HG03342 (cell line): ENCODE measurements around the gene C2orf49.
A peak's percentile ranks its signal among the peaks of the same experiment; 100 is the strongest.

Experiments
- ATAC-seq: cut with Tn5 transposase; IDR thresholded peaks from one replicate; pipeline ENCODE4 v1.9.1; 2021; ENCODE audit warnings: mild to moderate bottlenecking, moderate library complexity; ENCODE audit not compliant: unreplicated experiment

The C2orf49 gene

DNA sequence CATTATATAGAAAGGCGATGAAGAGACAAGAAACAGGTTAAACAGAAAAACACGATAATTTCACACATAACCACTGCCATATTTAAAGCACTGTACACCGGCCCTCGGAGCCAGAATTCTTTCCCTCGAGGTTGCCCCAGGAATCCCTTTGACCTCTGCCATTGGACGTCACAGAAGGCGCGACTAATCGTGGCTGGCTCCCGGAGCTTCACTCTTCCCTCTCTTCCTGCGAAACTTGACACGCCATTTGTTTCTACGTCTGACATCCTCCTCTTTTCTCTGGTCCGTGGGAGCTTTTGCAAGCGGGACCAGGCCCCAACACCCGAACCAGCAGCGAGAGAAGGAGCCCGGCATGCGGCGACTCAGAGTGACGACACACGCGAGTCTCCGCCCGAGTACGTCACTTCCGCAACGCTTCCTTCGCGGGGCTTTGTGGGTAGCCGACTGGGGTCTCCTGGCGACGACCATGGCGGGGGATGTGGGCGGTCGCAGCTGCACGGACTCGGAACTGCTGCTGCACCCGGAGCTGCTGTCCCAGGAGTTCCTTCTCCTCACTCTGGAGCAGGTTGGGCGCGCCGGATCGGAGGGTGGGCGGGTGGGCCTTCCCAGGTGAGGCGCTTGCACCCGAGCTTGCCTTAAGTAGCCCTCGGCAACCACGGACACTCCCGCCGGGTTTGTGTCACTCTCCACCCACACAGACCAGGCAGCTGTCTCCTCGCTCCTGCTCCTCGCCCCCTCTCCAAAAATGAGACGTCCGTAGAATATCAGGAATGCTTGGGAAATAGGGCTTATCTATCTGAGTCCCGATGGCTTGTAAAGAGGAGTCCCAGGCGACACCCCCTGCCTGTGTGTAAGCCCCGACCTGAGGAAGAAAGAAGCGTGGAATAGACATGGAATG is at the start of gene C2orf49:
Gene C2orf49, plus strand, starts transcription at position 419 of the 898 bp plus-strand sequence. Its CDS starts 48 bp downstream, at position 467.
- ATAC-seq = peak; percentile 86

DNA sequence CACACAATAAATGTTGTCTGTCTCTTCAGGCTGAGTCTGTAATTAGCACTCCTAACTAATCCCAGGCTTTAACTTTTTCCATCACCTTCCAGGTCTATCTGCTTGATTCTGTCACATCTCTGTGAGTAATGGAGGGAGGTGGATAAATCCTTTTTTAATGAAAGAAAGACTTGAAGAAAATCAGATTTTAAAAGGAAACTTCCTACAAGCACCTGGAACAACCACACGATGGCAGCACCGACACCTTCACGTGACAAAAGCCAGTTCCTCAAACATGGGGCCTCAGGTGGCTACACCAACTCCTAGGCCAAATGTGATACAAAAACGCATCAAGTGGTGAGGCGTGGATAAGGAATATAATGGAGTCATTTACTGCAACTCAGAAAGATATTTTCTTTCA is 49.6 kb upstream of the C2orf49 start:
- no peak for ATAC-seq

DNA sequence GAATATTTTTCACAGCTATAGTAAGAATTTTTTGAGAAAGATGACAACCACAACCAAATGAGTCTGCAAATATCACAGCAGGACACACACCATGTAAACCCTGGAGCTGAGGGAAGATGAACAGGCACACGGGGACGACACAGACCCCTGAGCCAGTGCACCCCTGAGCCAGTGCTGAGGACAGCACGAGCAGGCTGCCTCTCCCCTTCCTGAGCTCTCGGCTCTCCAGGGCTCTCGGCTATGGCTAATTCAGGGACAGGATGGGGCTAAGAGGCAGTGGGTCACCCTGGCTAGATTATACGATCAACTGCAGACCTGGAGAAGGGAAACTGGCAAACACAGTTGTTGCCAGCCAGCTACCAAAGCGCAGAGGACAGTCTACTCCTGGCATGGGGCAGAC is 49.2 kb upstream of the C2orf49 start:
- ATAC-seq = no peak

DNA sequence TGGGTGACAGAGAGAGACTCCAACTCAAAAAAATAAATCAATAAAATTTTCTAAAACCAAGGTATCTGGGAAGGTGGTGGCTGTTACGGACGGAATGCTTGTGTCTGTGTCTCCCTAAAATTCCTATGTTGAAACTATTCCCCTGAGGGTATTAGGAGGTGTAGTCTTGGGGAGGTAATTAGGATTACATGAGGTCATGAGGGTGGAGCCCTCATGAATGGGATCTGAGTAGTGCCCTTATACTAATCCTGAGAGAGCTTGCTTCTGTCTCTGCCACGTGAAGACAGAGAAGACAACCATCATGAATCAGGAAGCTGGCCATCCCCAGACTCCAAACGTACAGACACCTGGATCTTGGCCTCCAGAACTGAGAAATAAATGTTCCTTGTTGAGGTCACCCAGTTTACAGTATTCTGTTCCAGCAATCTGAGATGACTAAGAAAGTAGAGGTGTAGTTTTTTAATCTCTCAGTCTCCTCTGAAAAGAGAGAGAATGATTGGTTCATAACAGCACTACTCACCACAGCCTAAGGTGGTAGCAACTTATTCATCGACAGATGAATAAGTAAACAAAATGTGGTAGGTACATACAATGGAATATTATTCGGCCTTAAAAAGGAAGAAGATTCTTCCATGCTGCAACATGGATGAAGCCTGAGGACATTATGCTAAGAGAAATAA is 46.2 kb upstream of the C2orf49 start:
- ATAC-seq = no peak

DNA sequence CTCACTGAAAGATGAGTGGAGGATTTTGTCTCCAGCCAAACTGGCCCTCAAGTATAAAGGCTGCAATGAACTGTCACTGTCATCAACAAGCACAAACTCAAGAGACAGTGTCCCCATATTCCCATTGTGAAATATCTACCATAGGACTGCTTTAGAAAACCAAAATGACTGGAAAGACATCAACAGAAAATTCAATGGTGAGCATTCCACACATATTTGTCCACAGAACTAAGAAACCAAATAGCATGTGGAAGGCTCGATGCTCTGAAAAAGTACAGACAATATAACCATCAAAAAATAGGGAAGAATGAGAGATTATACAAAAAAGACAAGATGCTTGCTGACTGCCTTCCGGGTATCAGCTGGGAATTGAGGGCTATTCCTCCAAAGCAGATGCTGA is 45.4 kb upstream of the C2orf49 start:
- ATAC-seq = no peak

DNA sequence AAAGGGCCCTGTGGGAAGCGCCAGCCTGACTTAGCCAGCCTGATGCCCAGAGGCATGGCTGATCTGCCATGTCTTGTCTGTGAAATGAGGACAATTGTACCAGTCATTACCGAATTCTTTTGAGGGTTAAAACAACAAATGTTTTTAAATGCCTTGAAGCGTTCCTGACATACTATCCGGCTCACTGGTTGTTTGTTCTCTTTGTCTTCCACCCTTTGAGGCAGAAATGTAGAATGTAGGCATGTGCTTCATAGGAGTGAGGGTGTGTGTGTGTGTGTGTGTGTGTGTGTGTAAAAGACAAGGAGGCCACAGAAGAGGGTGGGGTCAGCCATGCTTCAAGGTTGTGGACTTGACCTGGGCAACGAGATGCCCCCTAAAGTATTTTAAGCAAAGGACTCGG is 43.3 kb upstream of the C2orf49 start:
- ATAC-seq = no peak

DNA sequence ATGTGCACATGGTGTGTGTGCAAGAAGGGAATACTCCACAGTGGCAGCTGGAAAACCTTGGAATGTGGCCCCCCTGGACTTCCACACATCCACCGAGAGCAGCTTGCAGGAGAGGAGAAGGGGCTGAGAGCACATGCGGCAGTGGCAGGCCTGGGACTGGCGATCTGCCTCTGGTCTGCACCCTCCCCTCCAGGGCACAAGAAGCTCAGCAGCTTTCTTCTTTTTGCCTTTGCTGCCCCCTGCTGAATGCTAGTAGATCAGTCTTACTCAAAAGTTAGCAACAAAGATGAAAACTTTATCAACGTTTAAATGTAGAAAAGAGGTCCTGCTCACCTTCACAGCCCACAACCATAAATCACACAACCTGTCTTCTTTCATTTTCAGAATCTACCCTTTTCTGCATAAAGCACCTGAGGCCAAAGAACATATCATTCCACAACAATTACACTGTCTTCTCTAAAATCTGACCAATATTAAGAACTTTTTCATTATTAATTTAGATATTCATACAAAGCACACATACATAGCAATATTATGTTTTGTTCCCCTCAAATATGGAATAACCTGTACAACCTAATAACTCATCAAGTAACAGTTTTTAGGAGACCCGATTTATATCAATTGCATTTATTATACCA is 42.4 kb upstream of the C2orf49 start:
- ATAC-seq = no peak

DNA sequence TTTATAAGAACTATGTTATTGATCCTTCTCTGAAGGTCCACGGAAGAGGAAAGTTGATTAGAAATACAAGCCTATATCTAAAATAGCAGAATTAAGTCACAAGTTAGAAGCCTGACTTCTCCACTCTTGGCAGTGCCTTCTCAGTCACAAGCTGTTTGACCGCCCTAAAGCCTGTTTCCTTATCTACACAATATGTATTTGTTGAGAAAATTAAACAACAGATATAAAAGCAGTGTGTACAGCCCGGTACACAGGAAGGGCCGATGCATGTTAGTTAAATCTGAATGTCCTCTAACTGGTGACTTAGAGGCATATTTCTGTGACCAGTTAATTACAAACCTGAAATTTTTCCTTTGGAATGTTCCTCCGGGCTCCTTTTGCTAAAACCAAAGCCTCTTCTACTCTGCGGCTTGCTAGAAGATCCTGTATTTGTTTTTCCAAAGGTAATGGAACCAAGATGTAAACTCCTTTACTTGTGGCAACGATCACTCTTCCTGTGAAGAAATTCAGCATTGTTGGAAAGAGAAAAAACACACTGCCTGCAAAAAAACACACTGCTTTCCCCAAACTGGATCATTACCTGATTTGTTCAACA is 41.2 kb upstream of the C2orf49 start:
- no peak for ATAC-seq

DNA sequence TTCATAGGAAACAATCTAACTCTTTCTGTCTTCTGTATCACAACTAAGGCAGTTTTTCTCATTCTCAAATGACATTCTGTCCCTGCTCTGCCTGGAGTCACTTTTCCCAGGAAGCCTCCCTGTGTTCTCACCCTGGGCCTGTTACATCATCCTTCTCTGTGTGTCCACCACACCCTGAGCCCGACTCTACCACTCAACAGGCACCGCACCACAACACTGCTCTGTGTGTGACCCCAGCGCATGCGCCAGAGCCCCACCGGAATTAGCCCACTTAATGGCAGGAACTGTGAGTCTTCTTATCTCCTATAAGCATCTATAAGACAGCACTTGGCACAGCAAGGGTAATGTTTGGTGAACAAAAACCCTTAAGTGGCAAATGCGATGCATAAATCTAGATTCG is 40.1 kb upstream of the C2orf49 start:
- ATAC-seq = no peak

DNA sequence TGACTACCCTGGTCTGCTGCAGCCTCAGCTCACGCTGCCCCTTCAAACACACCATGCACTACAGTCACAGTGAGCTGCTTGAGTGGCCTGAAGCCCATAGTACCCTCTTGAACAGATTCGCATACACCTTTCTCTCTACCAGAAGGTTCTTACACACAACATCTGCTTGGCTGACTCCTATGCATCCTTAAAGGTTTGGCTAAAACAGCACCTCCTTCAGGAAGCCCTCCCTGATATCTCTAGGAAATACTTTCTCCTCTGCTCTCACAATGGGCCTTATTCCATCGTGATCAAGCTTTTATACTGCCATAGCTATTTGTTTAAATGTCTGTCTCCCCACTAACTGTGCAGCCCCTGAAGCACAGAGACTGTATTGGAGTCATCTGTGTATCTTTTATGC is 39.3 kb upstream of the C2orf49 start:
- no peak for ATAC-seq

DNA sequence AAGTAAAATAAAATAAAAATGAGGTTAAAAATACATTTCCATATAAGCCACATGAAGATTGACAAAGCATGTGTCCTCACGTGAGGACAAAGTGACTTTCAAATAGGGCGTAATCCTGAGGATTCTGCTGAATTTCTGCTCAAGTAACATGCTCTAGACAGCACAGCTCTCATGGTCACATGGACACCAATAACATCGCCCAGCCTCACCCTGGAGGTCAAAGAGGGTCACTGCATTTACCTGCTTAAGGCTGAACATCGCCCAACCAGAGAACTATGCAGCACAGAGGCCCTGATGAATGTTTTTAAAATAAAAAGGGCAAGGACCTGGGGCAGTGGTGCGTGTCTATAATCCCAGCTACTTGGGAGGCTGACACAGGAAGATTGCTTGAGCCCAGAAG is 38.0 kb upstream of the C2orf49 start:
- ATAC-seq = peak; percentile 74

DNA sequence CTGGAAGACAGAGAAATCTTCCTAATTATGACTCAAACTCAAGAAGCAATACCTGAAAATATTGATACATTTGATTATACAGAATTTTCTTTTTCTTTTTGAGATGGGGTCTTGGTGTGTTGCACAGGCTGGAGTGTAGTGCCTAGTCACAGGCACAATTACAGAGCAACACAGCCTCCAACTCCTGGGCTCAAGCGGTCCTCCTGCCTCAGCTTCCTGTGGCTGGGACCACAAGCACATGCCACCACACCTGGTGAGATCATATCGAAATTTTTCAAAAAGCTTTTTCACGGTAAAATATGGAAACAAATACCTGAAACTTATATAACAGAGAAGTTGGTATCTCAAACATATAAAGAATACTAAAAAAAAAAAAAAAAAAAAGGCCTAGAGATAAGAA is 35.7 kb upstream of the C2orf49 start:
- ATAC-seq = no peak

DNA sequence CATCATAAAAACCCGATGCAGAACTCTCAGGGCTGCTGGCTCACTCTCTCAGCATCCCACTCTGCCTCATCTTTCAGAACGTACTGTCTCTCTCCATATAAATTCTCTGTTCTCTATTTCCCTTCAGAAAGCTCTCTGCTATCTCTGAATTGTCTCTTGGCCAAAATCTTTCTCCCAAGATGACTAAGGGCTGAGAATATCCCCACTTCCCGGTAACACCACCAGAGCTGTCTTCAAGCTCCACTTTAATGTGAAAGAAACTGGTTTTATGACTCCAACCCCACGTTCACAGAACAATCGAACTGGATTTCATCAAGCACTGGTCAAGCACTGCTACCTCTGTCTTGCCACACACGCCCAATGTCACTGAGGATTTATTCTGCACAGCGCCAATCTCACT is 30.2 kb upstream of the C2orf49 start:
- ATAC-seq = no peak

DNA sequence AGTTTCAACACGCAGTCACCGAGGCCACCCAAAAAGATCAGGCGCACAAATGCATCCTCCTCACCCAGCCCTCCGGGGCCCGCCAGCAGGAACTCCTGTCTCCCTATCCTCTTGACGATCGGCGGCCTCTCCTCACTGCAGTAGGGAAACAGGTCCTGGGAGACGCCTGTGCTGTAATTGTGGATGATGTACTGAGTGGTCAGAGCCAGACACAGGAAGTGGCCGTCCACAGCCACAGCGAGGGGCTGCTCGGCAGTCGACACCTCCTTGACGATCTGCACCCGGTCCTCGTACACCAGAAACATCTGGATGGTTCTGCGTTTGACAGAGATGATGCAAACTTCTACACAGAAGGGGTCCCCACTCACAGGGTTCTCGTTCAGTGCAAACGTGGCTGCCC is 29.8 kb upstream of the C2orf49 start:
- ATAC-seq = no peak

DNA sequence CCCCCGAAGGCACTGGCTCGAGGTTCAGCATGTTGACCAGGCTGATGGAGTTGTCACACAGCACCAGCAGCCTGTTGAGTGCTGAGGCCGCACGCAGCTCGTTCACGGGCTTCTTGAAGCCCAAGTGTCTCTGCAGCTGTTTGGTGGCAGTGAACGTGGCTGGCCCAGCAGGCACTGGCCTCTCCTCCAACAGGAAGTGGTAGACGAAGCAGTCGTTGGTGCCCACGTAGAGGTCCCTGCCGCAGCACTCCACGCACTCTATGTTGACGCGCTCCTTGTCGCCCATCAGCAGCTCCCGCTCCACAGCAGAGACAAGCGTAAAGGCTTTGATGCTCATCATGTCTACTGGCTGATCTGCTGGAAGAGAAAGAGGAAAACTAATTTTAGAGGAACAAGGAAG is 29.4 kb upstream of the C2orf49 start:
- ATAC-seq = no peak

DNA sequence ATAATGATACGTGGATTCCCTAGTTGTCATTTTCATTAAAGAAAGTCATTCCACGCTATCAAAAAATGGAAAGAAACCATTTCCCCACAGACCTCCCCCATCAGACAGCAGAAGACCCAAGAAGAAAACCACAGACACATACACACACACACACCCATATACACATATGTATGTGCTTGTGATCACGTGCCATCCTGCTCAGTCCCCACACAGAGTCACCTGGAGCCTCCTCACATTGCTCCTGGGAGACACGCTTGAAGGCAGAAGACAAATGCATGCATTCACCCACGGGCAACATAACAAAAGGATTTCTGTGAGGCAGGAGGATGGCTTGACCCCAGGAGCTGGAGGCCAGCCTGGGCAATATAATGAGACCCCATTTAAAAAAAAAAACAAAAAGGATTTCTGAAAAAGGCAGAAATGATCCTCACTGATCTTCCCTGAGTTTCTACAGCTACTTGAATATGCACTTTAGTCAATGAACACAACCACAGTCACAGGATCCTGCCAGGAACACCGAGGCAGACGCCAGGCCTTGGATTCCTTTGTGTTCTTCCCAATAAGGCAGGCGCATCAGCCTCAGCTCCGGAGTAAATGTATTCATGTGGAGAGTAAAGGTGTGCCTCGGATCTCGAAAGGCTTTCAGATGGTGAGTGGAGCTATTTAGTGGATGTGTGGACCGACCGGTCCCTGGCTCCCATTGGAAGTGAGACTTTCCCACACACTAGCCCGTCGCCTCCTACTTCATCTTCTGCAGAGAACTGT is 28.8 kb upstream of the C2orf49 start:
- no peak for ATAC-seq

DNA sequence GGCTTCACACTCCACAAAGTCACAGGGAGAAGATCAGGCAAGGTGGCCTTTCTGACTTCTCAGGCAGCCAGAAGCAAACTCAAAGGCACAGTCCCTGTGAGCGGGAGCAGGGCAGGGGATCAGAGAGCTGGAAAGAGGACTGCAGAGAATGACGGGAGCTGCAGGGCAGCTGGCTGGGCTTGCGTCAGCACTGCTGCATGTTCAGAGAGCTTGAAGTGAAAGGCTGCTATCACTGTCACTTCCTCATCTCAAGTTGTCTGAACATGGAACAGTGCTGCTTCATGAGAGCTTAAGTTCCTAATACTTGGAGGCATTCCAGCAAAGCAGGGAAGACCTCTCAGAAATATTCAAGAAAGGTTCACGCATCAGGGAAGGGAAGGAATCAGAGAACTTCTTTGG is 28.2 kb upstream of the C2orf49 start:
- no peak for ATAC-seq

DNA sequence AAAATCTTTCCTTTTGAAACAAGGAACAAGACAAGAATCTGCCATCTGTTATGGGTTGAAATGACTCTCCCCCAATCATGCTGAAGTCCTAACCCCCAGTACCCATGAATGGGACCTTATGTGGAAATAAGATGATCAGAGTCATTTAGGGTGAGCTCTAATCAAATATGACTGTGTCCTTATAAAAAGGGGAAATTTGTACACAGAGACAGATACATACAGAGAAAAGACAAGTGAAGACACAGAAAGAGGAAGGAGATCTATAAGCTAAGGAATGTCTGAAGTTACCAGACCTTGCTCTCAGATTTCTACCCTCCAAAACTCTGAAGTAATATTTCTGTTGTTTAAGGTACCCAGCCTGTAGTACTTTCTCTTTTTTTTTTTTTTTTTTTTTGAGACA is 23.5 kb upstream of the C2orf49 start:
- peak; percentile 52 for ATAC-seq

DNA sequence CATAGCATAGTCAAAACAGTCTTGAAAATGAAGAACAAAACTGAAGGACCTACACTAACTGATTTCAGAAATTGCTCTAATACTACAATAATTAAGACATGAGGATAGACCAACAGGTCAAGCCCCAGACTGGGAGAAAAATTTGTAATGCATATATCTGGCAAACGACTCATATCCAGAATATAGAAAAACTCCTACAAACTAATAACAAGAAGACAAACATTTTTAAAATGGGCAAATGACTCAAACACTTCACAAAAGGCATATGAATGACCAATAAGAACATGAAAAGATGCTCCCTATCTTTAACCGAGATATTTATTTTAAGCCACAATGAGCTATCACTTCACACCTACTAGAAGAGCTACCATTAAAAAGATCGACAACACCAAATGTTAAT is 22.0 kb upstream of the C2orf49 start:
- ATAC-seq = no peak

DNA sequence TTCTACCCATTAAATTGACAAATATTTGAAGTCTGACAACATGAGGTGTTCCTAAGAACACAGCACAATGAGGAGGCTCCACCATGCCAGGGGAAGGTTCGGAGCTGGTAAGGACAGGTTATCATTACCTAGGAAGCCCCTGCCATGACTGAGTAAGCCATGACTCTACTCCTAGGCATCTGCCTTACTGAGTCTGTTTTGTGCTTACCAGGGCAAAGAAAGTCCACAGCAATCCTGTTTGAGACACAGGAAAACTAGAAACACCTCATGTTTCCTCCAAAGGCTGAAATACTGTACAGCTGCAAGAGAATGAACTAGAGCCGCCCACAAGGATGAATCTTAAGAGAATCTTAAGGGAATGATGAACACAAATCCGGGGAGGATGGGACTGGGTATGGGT is 19.4 kb upstream of the C2orf49 start:
- no peak for ATAC-seq
